HCT116 (cell line): ENCODE results near the gene PPP1R14B. TPM values are rescaled to one million over a fixed set of nuclear protein-coding genes. Genes with fewer than 3 reads are reported as not detected.

Experiments
- ATAC-seq: fragments of 200-7000 bp; cut with Tn5 transposase; 2 replicates; pipeline ENCODE4 v1.9.1; 2020; ENCODE audit warnings: mild to moderate bottlenecking, moderate library complexity
- BruUV-seq: library from RNA; stranded (reverse); fragments of 400-500 nt; replicated peaks from 2 replicates; lab custom pipeline; 2021; lab: Mats Ljungman, UMichigan
- CTCF ChIA-PET: fragments of 300-600 bp; sonication (Branson Sonifier 250); formaldehyde crosslinking; loops from one replicate; lab custom pipeline; 2021; ENCODE audit warnings: antibody characterized with exemption; lab: Charles Lee
- POLR2A ChIA-PET: fragments of 300-600, 350-600 bp; sonication (Branson Sonifier 250); formaldehyde crosslinking; loops from one replicate; lab custom pipeline; 2021; ENCODE audit warnings: antibody characterized with exemption; lab: Charles Lee
- RAD21 ChIA-PET, 2 experiments: fragments of 300-600 bp; sonication (Branson Sonifier 250); formaldehyde crosslinking; loops; one replicate each; lab custom pipeline; 2023; ENCODE audit warnings: low total read pairs in 2 of 2; ENCODE audit not compliant: uncharacterized antibody in 2 of 2, unreplicated experiment in 2 of 2, low non-redundant PET in 1 of 2; lab: Charles Lee
- DNase-seq: peaks from one replicate; pipeline ENCODE4 v3.0.0-alpha.2; 2010; ENCODE audit warnings: low read depth, low spot score
- H2AFZ ChIP-seq: fragments of 200-600 bp; shearing (Covaris generic), sonication (generic); 2 replicates; pipeline ENCODE4 v1.6.1; 2017; ENCODE audit warnings: low read depth, mixed run types, mixed read lengths, antibody characterized with exemption, low read length; ENCODE audit not compliant: poor library complexity, severe bottlenecking
- H3K27ac ChIP-seq: 2 replicates; pipeline ENCODE4 v1.5.1; 2012; ENCODE audit warnings: low read depth, low read length
- H3K27me3 ChIP-seq: fragments of 200-600 bp; sonication (generic); 2 replicates; pipeline ENCODE4 v1.6.1; 2016; ENCODE audit warnings: mixed run types, low read length, mixed read lengths; ENCODE audit not compliant: insufficient read depth
- H3K36me3 ChIP-seq, 2 experiments: fragments of 200-500 bp in 1 of 2; fragments of 200-600 bp in 1 of 2; sonication (Bioruptor generic) in 1 of 2; sonication (generic) in 1 of 2; 2 replicates each; pipeline versions ENCODE4 v1.5.1 to v1.6.1; 2014 to 2016; ENCODE audit warnings: low read length in 2 of 2, inconsistent platforms in 1 of 2, mixed read lengths in 1 of 2, mixed run types in 1 of 2; ENCODE audit not compliant: insufficient read depth in 2 of 2, control insufficient read depth in 1 of 2
- H3K4me1 ChIP-seq, 2 experiments: fragments of 200-600 bp in 1 of 2; sonication (generic) in 1 of 2; 2 replicates each; pipeline versions ENCODE4 v1.5.1 to v1.6.1; 2012 to 2017; ENCODE audit warnings: low read length in 2 of 2, inconsistent platforms in 1 of 2, mild to moderate bottlenecking in 1 of 2, mixed read lengths in 1 of 2, mixed run types in 1 of 2, moderate library complexity in 1 of 2; ENCODE audit not compliant: insufficient read depth in 2 of 2, control insufficient read depth in 1 of 2
- H3K4me2 ChIP-seq: fragments of 200-600 bp; sonication (generic); 2 replicates; pipeline ENCODE4 v1.6.1; 2017; ENCODE audit warnings: mixed run types, low read length, mixed read lengths
- H3K4me3 ChIP-seq, 2 experiments: fragments of 200-600 bp in 1 of 2; sonication (generic) in 1 of 2; replicated peaks in 1 of 2; 2 replicates each; pipeline ENCODE4 v1.5.1; 2011 to 2016; ENCODE audit warnings: low read length in 2 of 2, control low read depth in 1 of 2, low read depth in 1 of 2, mild to moderate bottlenecking in 1 of 2, mixed read lengths in 1 of 2, mixed run types in 1 of 2
- H3K79me2 ChIP-seq: fragments of 200-600 bp; sonication (generic); 2 replicates; pipeline ENCODE4 v1.6.1; 2017; ENCODE audit warnings: mild to moderate bottlenecking, mixed run types, low read length, moderate library complexity, mixed read lengths; ENCODE audit not compliant: insufficient read depth
- H3K9ac ChIP-seq: fragments of 200-600 bp; sonication (generic); 2 replicates; pipeline ENCODE4 v1.6.1; 2016; ENCODE audit warnings: low read length, mixed read lengths
- H3K9me2 ChIP-seq: fragments of 200-600 bp; sonication (generic), shearing (Covaris generic); 2 replicates; pipeline ENCODE4 v1.6.1; 2017; ENCODE audit warnings: mixed run types, mild to moderate bottlenecking, moderate library complexity; ENCODE audit not compliant: insufficient read depth
- H3K9me3 ChIP-seq, 2 experiments: fragments of 200-500 bp in 1 of 2; fragments of 200-600 bp in 1 of 2; sonication (Bioruptor generic) in 1 of 2; sonication (generic) in 1 of 2; 2 replicates each; pipeline ENCODE4 v1.6.1; 2014 to 2017; ENCODE audit warnings: low read length in 2 of 2, mixed read lengths in 2 of 2, inconsistent platforms in 1 of 2, low read depth in 1 of 2, mild to moderate bottlenecking in 1 of 2, mixed run types in 1 of 2, moderate library complexity in 1 of 2; ENCODE audit not compliant: control insufficient read depth in 1 of 2, insufficient read depth in 1 of 2
- H4K20me1 ChIP-seq: fragments of 200-600 bp; sonication (generic), shearing (Covaris generic); 2 replicates; pipeline ENCODE4 v1.6.1; 2017; ENCODE audit warnings: mixed run types, mild to moderate bottlenecking, moderate library complexity; ENCODE audit not compliant: insufficient read depth
- CEBPB ChIP-seq: IDR thresholded peaks from 2 replicates; pipeline ENCODE4 v1.6.1; 2012; ENCODE audit warnings: low read depth
- POLR2AphosphoS5 ChIP-seq: IDR thresholded peaks from 2 replicates; pipeline ENCODE4 v1.6.1; 2011; ENCODE audit warnings: mild to moderate bottlenecking, low read depth, low read length, moderate library complexity
- REST ChIP-seq: IDR thresholded peaks from 2 replicates; pipeline ENCODE4 v1.6.1; 2012; ENCODE audit warnings: low read depth
- TCF7L2 ChIP-seq: IDR thresholded peaks from 2 replicates; pipeline ENCODE4 v1.7.0; 2011; ENCODE audit warnings: borderline replicate concordance, inconsistent platforms; ENCODE audit not compliant: insufficient read depth, insufficient read length; ENCODE audit errors: extremely low read depth
- YY1 ChIP-seq: IDR thresholded peaks from 2 replicates; pipeline ENCODE4 v1.6.1; 2011; ENCODE audit warnings: low read length, low read depth, moderate library complexity, mild to moderate bottlenecking; ENCODE audit not compliant: insufficient replicate concordance; ENCODE audit errors: extremely low read depth
- ZNF274 ChIP-seq: fragments of 200-500 bp; sonication (Bioruptor generic); IDR thresholded peaks from 2 replicates; pipeline ENCODE4 v1.6.1; 2014; ENCODE audit warnings: mild to moderate bottlenecking, low read depth, low read length, inconsistent platforms
- intact Hi-C: fragments of 100-400 bp; cut with micrococcal nuclease; formaldehyde crosslinking; loops from 2 replicates; pipeline ENCODE4 v1.10.0; 2022
- total RNA-seq: library from RNA; stranded (reverse); gene quantifications from one replicate; pipeline ENCODE4 v1.2.1, GENCODE V29; 2021; ENCODE audit not compliant: unreplicated experiment

The PPP1R14B gene
- total RNA-seq, 1 experiment from 2014 or later, result 332 TPM

GRCh38 chr11:64290352-64291261, 43.9 kb upstream of the PPP1R14B start:
- H4K20me1 ChIP-seq, result no peaks in the 10 kb centered on the region
- DNase-seq (no peak), ATAC-seq (no peak)
- H3K9me3 ChIP-seq, result no peaks in the 10 kb centered on the region
- H3K4me2 ChIP-seq, result no peak overlapping the region
- ChIA-PET POLR2A (no interaction called here), CTCF (interaction anchor here (1.2 to 1.3 kb wide), 3 partner anchors 10 to 14 kb away, joined by 4 to 6 read pairs (median 5); no protein-coding TSS in a partner anchor), RAD21 (no interaction called here)
- BruUV-seq, result no TSS peak
- H3K79me2 ChIP-seq, result no peaks in the 10 kb centered on the region
- H2AFZ ChIP-seq, result no peak overlapping the region
- no peak overlapping the region for H3K9ac ChIP-seq
- intact Hi-C loops, result no loop called here
- TF ChIP-seq ZNF274 (no peak), POLR2AphosphoS5 (no peak), CEBPB (no peak), YY1 (no peak), TCF7L2 (no peak), REST (no peak)
- no peaks in the 10 kb centered on the region for H3K9me2 ChIP-seq
- H3K4me1 ChIP-seq, result peaks cover 8 to 10% of the 10 kb centered on the region in 2 experiments
- no peak overlapping the region for H3K27ac ChIP-seq
- no peaks in the 10 kb centered on the region for H3K36me3 ChIP-seq
- H3K4me3 ChIP-seq, result no peak overlapping the region
- no peaks in the 10 kb centered on the region for H3K27me3 ChIP-seq
